Body of pancreas (tissue), 4 donors: ENCODE data around the gene PLXNA3. TPM values are rescaled to one million over a fixed set of nuclear protein-coding genes. Genes with fewer than 3 reads are reported as not detected.
A peak's percentile ranks its signal among the peaks of the same experiment; 100 is the strongest.

Experiments
- ATAC-seq: fragments of 150-250 bp; one replicate; pipeline ENCODE4 v1.9.1; 2016
- DNase-seq, 4 donors: peaks; one replicate each; pipeline ENCODE4 v3.0.0-alpha.2; 2019
- H3K27ac ChIP-seq, 4 donors: fragments of 200-600 bp; sonication (generic); 1 replicate in 3 of 4; 2 replicates in 1 of 4; pipeline versions ENCODE4 v1.5.1 to v1.6.1; 2016 to 2019; ENCODE audit warnings: mild to moderate bottlenecking in 1 of 4, mixed read lengths in 1 of 4, moderate library complexity in 1 of 4
- H3K27me3 ChIP-seq, 2 donors: fragments of 200-600 bp; sonication (generic); one replicate each; pipeline ENCODE4 v1.6.0; 2016; ENCODE audit warnings: mild to moderate bottlenecking in 1 of 2
- H3K36me3 ChIP-seq, 2 donors: fragments of 200-600 bp; sonication (generic); replicated peaks in 1 of 2; 2 replicates each; pipeline ENCODE4 v1.5.1; 2016; ENCODE audit warnings: low read depth in 2 of 2; ENCODE audit not compliant: insufficient read depth in 1 of 2
- H3K4me1 ChIP-seq: fragments of 200-600 bp; sonication (generic); one replicate; pipeline ENCODE4 v1.6.0; 2016
- H3K4me3 ChIP-seq, 2 donors: fragments of 200-600 bp; sonication (generic); 1 replicate in 1 of 2; 2 replicates in 1 of 2; pipeline ENCODE4 v1.5.1; 2016 to 2019
- H3K9me3 ChIP-seq, 3 donors: fragments of 200-600 bp; sonication (generic); 1 replicate in 2 of 3; 2 replicates in 1 of 3; pipeline ENCODE4 v1.5.1; 2016
- POLR2A ChIP-seq, 3 donors: fragments of 450-650 bp; IDR thresholded peaks; one replicate each; pipeline ENCODE4 v1.6.1; 2016; ENCODE audit warnings: antibody characterized with exemption in 3 of 3, mild to moderate bottlenecking in 2 of 3
- WGBS, 2 donors: methylation state at CpG; one replicate each; pipeline ENCODE4 v1.1.5; 2017; 5-methylcytosine and 5-hydroxymethylcytosine counted together
- intact Hi-C: fragments of 100-400 bp; cut with DNase I; formaldehyde crosslinking; loops from one replicate; pipeline ENCODE4 v1.15.1; 2023
- total RNA-seq, 2 donors: library from RNA; depleted of rRNA; stranded (reverse); fragments of >200 nt; gene quantifications; one replicate each; pipeline ENCODE4 v1.1.0, GENCODE V29; 2016
- TF ChIP-seq, protein P1 (sequence below), 7 experiments: fragments of 450-650 bp in 4 of 7; fragments of 200-600 bp in 3 of 7; sonication (generic) in 3 of 7; IDR thresholded peaks; one replicate each; pipeline ENCODE4 v1.5.1; 2016 to 2019; ENCODE audit warnings: antibody characterized with exemption in 7 of 7

Gene PLXNA3
- total RNA-seq, 2 donors from 2014 or later, result 7.3 to 19.1 TPM

DNA sequence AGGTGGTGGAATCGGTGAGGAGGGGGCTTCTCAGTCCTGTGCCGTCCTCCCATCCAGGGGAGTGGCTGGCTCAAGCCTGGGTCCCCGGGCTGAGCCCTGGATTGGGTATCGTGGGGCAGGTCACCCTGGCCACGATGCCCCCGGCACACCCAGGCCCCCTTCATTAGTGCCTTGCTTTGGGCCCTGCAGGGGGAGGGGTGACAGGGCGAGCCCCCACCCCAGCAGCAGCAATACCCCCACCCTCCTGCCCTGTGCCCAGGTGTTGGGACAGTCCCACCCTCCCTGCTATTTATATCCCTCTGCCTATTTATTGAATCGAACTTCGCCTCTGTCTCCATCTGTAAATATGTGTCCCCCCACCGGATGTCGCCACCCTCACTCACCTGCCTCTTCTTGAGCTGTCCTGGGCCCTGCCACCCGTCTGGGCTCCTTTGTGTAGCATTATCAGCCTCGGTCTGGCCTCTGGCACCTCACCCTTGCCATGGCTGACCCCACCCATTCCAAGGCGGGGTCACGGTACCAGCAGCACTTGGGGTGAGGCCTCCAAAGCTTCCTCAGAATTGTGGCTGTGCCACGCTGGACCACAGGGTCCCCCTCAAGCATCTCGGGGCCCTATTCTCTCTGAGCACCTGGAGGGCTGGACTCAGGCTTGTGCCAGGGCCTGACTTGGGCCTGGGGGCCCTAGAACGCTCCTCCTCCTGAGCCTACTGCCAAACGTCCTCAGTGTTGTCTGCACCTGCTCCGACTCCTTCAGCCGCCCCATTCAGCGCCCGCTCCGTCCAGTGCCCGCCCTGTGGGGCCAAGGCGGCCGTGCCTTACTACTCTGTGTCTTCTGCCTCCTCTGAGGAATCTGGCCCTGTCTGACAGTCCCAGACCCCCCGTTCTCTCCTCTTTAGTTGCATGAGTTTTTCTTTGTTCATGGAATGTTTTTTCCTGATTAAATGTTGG lies 14.9 kb downstream of the PLXNA3 start:
- Histone ChIP-seq H3K9me3 (no peaks in the 10 kb centered on the region), H3K4me3 (no peak overlapping the region), H3K4me1 (peaks cover 3% of the 10 kb centered on the region), H3K27ac (no peak overlapping the region), H3K27me3 (no peaks in the 10 kb centered on the region), H3K36me3 (peaks cover 0 to 2% of the 10 kb centered on the region in 2 donors)
- DNase-seq (no peak), ATAC-seq (no peak)
- intact Hi-C loops, result no loop called here
- no peak for TF ChIP-seq POLR2A (IDR thresholded peaks at IDR 0.05)
- TF ChIP-seq, protein P1, sequence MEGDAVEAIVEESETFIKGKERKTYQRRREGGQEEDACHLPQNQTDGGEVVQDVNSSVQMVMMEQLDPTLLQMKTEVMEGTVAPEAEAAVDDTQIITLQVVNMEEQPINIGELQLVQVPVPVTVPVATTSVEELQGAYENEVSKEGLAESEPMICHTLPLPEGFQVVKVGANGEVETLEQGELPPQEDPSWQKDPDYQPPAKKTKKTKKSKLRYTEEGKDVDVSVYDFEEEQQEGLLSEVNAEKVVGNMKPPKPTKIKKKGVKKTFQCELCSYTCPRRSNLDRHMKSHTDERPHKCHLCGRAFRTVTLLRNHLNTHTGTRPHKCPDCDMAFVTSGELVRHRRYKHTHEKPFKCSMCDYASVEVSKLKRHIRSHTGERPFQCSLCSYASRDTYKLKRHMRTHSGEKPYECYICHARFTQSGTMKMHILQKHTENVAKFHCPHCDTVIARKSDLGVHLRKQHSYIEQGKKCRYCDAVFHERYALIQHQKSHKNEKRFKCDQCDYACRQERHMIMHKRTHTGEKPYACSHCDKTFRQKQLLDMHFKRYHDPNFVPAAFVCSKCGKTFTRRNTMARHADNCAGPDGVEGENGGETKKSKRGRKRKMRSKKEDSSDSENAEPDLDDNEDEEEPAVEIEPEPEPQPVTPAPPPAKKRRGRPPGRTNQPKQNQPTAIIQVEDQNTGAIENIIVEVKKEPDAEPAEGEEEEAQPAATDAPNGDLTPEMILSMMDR (IDR thresholded peaks at IDR 0.05), result no peak
- 75 to 85% methylated on average over 13 to 20 of the region's 28 CpGs for WGBS, 2 donors

DNA sequence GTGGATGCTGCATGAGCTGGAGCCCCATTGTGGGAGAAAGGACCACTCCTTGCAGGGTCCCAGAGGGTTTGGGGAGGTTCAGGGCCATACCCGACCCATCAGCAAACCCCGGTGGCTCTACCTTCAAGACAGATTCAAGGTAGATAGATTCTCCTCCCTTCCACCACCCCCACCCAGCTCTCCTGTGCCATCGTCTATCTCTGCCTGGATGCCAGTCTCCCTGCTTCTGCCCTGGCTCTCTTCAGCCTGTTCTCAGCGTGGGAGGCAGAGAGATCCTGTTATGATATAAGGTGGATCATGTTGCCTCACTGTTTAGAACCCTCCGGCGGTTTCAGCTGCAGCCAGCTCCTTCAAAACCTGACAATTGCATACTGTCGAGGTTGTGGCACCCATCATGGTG lies 15.6 kb downstream of the PLXNA3 start:
- Histone ChIP-seq H3K9me3 (no peaks in the 10 kb centered on the region), H3K27me3 (no peaks in the 10 kb centered on the region), H3K4me1 (peaks cover 6% of the 10 kb centered on the region), H3K36me3 (peaks cover 0 to 2% of the 10 kb centered on the region in 2 donors), H3K4me3 (no peak overlapping the region), H3K27ac (no peak overlapping the region)
- 64 to 72% methylated on average over 3 to 5 of the region's 7 CpGs for WGBS, 2 donors
- intact Hi-C loops, result no loop called here
- no peak for TF ChIP-seq POLR2A (IDR thresholded peaks at IDR 0.05)
- TF ChIP-seq, protein P1 (IDR thresholded peaks at IDR 0.05), result no peak
- DNase-seq (no peak), ATAC-seq (no peak)

DNA sequence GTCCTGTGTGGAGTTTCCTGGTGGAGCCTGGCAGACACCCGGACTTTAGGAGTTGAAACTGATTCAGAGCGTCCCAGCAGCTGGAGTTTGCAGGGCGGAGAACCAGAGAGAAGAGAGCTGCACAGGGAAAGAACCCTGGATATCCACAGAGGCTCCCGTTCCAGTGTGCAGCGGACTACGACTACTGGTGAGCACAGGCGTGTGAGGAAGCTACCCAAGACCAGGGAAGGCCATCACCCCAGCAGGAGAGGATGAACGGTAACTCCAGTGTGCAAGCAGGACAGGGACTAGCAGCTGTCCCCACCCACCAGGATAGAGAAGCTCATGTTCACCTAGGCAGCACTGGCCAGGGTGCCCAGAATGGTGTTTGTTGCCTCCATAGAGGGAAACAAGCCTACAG lies 18.7 kb downstream of the PLXNA3 start:
- H3K4me1 ChIP-seq, result peaks cover 10% of the 10 kb centered on the region
- no peak overlapping the region for H3K4me3 ChIP-seq
- DNase-seq (no peak), ATAC-seq (no peak)
- no peaks in the 10 kb centered on the region for H3K27me3 ChIP-seq
- H3K9me3 ChIP-seq, result no peaks in the 10 kb centered on the region
- intact Hi-C loops, result no loop called here
- no peak overlapping the region for H3K27ac ChIP-seq
- no peak for TF ChIP-seq POLR2A (IDR thresholded peaks at IDR 0.05)
- TF ChIP-seq, protein P1 (IDR thresholded peaks at IDR 0.05), result no peak
- 90 to 92% methylated on average over 8 of the region's 8 CpGs for WGBS, 2 donors
- H3K36me3 ChIP-seq, result no peaks in the 10 kb centered on the region

DNA sequence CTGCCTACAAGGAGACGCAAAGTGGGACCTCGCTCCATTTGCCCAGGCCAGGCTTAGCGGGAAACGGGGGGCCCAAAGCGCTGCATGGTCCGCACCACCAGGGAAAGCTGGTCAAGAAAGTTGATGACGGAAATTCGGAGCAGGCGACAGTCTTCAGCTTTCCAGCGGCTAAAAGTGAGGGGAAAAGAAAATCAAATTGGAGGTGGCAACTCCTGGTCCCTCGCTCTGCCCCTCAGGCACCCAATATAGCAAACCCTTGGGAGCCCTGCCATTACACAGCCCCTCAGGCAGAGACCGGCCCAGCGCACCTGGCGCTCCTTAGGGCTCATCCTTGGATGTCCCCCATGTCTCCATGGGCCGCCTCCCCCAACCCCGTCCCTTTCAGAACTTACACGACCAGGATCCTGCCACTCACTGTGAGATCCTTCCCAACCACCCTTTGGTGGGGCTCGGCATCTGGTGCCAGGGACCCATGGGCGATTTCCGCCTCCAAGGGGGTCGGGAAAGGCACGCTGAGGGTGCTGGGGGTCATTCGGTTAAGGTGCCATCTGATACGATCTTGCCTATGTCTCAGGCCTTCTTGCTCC lies 19.9 kb downstream of the PLXNA3 start:
- Histone ChIP-seq H3K4me1 (peaks cover 10% of the 10 kb centered on the region), H3K27me3 (no peaks in the 10 kb centered on the region), H3K36me3 (no peaks in the 10 kb centered on the region), H3K27ac (peak overlapping the region; percentile 51 to 90 (median 71)), H3K9me3 (no peaks in the 10 kb centered on the region), H3K4me3 (no peak overlapping the region)
- ATAC-seq (no peak), DNase-seq (no peak)
- no peak for TF ChIP-seq POLR2A (IDR thresholded peaks at IDR 0.05)
- TF ChIP-seq, protein P1 (IDR thresholded peaks at IDR 0.05), result no peak
- 54 to 69% methylated on average over 19 to 20 of the region's 24 CpGs for WGBS, 2 donors
- intact Hi-C loops, result no loop called here
